Measurements from ENCODE around the gene FAM174B. TPM values are rescaled to one million over a fixed set of nuclear protein-coding genes. Genes with fewer than 3 reads are reported as not detected.

Gene FAM174B
- total and polyA plus RNA-seq, 10 of the 15 experiments (the other 5 are each of a cell fraction or from before 2014, with no cell fraction given): 0.71 to 15.9 (median 4.2) TPM

- no peak for TF ChIP-seq MEF2A (IDR thresholded peaks at IDR 0.05; ENCODE audit: insufficient read depth, low read depth, low read length)
Measured at GRCh38 chr15:92657486-92657885, 1.9 kb upstream of the FAM174B start (continued).

- Histone ChIP-seq H3K4me1 (ENCODE audit: control insufficient read depth, insufficient read depth, low read length) (peaks cover 4% of the 10 kb centered on the region; the same call in 1 of the 2 replicates), H3K9ac (ENCODE audit: control insufficient read depth, insufficient read depth, low read length) (peak overlapping the region; percentile 51; the same call in 1 of the 2 replicates), H3K27me3 (replicated peaks in 1 of 2; ENCODE audit: control insufficient read depth in 2 of 2, insufficient read depth in 2 of 2, low read length in 1 of 2) (no peaks in the 10 kb centered on the region), H3K9me3 (replicated peaks; ENCODE audit: control insufficient read depth, insufficient read depth, low read length) (peaks cover under 1% of the 10 kb centered on the region; the same call in 2 of the 3 replicates), H3K4me2 (ENCODE audit: control insufficient read depth, insufficient read depth) (peak overlapping the region; percentile 60), H3K27ac (ENCODE audit: control insufficient read depth, insufficient read depth) (peak overlapping the region; percentile 38; the same call in 1 of the 2 replicates), H4K20me1 (ENCODE audit: control insufficient read depth, insufficient read depth) (no peaks in the 10 kb centered on the region), H2AFZ (ENCODE audit: control insufficient read depth, low read depth, low read length) (peak overlapping the region; percentile 78), H3K79me2 (ENCODE audit: control insufficient read depth, insufficient read depth, low read length) (peaks cover 34% of the 10 kb centered on the region), H3K36me3 (ENCODE audit: control insufficient read depth in 2 of 2, insufficient read depth in 2 of 2, low read length in 1 of 2) (no peaks in the 10 kb centered on the region; a peak in 1 of 4 replicates), H3K4me3 (no peak overlapping the region; the same call in 1 of the 2 replicates)
- TF ChIP-seq ELK1 (IDR thresholded peaks at IDR 0.05; ENCODE audit: low read depth, low read length) (no peak), CBFB (IDR thresholded peaks at IDR 0.05; ENCODE audit: low read depth) (no peak), NFYA (IDR thresholded peaks at IDR 0.05; ENCODE audit: borderline replicate concordance, low read depth, low read length) (no peak), CREM (IDR thresholded peaks at IDR 0.05; ENCODE audit: low read depth) (no peak), ATF3 (IDR thresholded peaks at IDR 0.05; ENCODE audit: borderline replicate concordance, extremely low read depth, low read depth, low read length) (no peak), JUND (IDR thresholded peaks at IDR 0.05; ENCODE audit: low read depth, low read length) (no peak), TCF3 (IDR thresholded peaks at IDR 0.05; ENCODE audit: borderline replicate concordance, insufficient read depth, low read depth, low read length) (no peak), ZZZ3 (IDR thresholded peaks at IDR 0.05; ENCODE audit: control insufficient read depth, insufficient read length, low read depth) (no peak), POLR2AphosphoS2 (IDR thresholded peaks at IDR 0.05; ENCODE audit: low read depth, low read length) (no peak), ZNF217 (IDR thresholded peaks at IDR 0.05) (no peak), HDAC2 (IDR thresholded peaks at IDR 0.05) (no peak), HDAC6 (IDR thresholded peaks at IDR 0.05; ENCODE audit: unreplicated experiment) (no peak)
- ChIA-PET CTCF (interaction anchor here (1.4 kb wide), 2 partner anchors 10 kb away, joined by 3 to 4 read pairs; no protein-coding TSS in a partner anchor), RAD21 (ENCODE audit: unreplicated experiment) (interaction anchor here (1.0 kb wide), 1 partner anchor 9 kb away, joined by 3 read pairs; no protein-coding TSS in a partner anchor), SMC1A (ENCODE audit: uncharacterized antibody, unreplicated experiment) (interaction anchor here (0.5 to 1.7 kb wide), 5 partner anchors 9 to 37 kb away, joined by 3 to 9 read pairs (median 5); no protein-coding TSS in a partner anchor), POLR2A (interaction anchor here (0.7 to 5.6 kb wide), 2 partner anchors 9 to 11 kb away, joined by 3 to 25 read pairs; no protein-coding TSS in a partner anchor)
- WGBS (ENCODE audit: insufficient coverage, insufficient replicate concordance, low lambda C conversion rate, missing lambda C conversion rate): 81% methylated on average over 6 of the region's 6 CpGs
- in situ Hi-C loops (cut with MboI) (loop anchor here (10.0 kb wide), 1 partner anchor 259 kb away; no protein-coding TSS in a partner anchor), intact Hi-C loops (cut with micrococcal nuclease; ENCODE audit: unreplicated experiment) (no loop called here)
- no TSS peak for BruUV-seq (replicated peaks)
- ATAC-seq (no peak), DNase-seq (ENCODE audit: low read depth, low spot score) (no peak), FAIRE-seq (no peak)
Measured at GRCh38 chr15:92656089-92656488, 514 bp upstream of the FAM174B start.
